Prostate gland (tissue), 2 donors: ENCODE data around the gene MED13. TPM values are rescaled to one million over a fixed set of nuclear protein-coding genes. Genes with fewer than 3 reads are reported as not detected.
"Not testable (repeated sequence)": the region's sequence is repeated elsewhere in the genome, so short reads cannot be mapped to it uniquely, and the experiment has no call there.

Experiments
- DNase-seq: peaks from one replicate; pipeline ENCODE4 v3.0.0-alpha.2; 2019; ENCODE audit warnings: low spot score
- H3K27ac ChIP-seq, 2 donors: fragments of 200-600 bp; sonication (generic); 2 replicates each; pipeline ENCODE4 v1.5.1; 2017 to 2019
- H3K27me3 ChIP-seq: fragments of 200-600 bp; sonication (generic); replicated peaks from 2 replicates; pipeline ENCODE4 v1.5.1; 2019; ENCODE audit not compliant: insufficient read depth
- H3K36me3 ChIP-seq, 2 donors: fragments of 200-600 bp; sonication (generic); 1 replicate in 1 of 2; 2 replicates in 1 of 2; pipeline versions ENCODE4 v1.5.1 to v1.8.1; 2017 to 2019
- H3K4me1 ChIP-seq: fragments of 200-600 bp; sonication (generic); replicated peaks from 2 replicates; pipeline ENCODE4 v1.5.1; 2019
- H3K4me3 ChIP-seq, 2 donors: fragments of 200-600 bp; sonication (generic); 2 replicates each; pipeline ENCODE4 v1.5.1; 2017 to 2019
- H3K9me3 ChIP-seq: fragments of 200-600 bp; sonication (generic); 2 replicates; pipeline ENCODE4 v1.5.1; 2017
- CTCF ChIP-seq, 4 experiments: fragments of 200-600 bp in 2 of 4; fragments of 450-650 bp in 2 of 4; sonication (generic) in 2 of 4; IDR thresholded peaks; 1 replicate in 3 of 4; 2 replicates in 1 of 4; pipeline ENCODE4 v1.5.1; 2016 to 2019; ENCODE audit warnings: antibody characterized with exemption in 4 of 4, mild to moderate bottlenecking in 2 of 4, moderate library complexity in 2 of 4
- POLR2A ChIP-seq: fragments of 450-650 bp; IDR thresholded peaks from one replicate; pipeline ENCODE4 v1.6.1; 2016; ENCODE audit warnings: antibody characterized with exemption, mild to moderate bottlenecking
- POLR2AphosphoS5 ChIP-seq: sonication (generic); formaldehyde crosslinking; IDR thresholded peaks from one replicate; pipeline ENCODE4 v1.6.1; 2017; ENCODE audit warnings: antibody characterized with exemption
- WGBS: methylation state at CpG from one replicate; pipeline ENCODE4 v1.1.5; 2018; 5-methylcytosine and 5-hydroxymethylcytosine counted together
- intact Hi-C: fragments of 100-400 bp; cut with DNase I; formaldehyde crosslinking; loops from one replicate; pipeline ENCODE4 v1.14.2; 2022
- total RNA-seq, 2 donors: library from RNA; depleted of rRNA; stranded (reverse); fragments of >200 nt; gene quantifications; one replicate each; pipeline ENCODE4 v1.1.0, GENCODE V29; 2016

The MED13 gene
- total RNA-seq, 2 donors from 2014 or later, result 45.4 to 72.1 TPM

GRCh38 chr17:62009220-62009619 is 55.9 kb downstream of the MED13 start:
- intact Hi-C loops, result no loop called here
- H3K9me3 ChIP-seq, result no peaks in the 10 kb centered on the region
- H3K27ac ChIP-seq, result no peak overlapping the region
- no peak overlapping the region for H3K4me3 ChIP-seq
- no peaks in the 10 kb centered on the region for H3K36me3 ChIP-seq
- H3K27me3 ChIP-seq, result no peaks in the 10 kb centered on the region
- no peaks in the 10 kb centered on the region for H3K4me1 ChIP-seq
- WGBS, result 73% methylated on average over 1 of the region's 1 CpG
- TF ChIP-seq CTCF (IDR thresholded peaks at IDR 0.05), result no peak
- TF ChIP-seq POLR2A, result no peak
- TF ChIP-seq POLR2AphosphoS5, result no peak
- no peak for DNase-seq

DNA sequence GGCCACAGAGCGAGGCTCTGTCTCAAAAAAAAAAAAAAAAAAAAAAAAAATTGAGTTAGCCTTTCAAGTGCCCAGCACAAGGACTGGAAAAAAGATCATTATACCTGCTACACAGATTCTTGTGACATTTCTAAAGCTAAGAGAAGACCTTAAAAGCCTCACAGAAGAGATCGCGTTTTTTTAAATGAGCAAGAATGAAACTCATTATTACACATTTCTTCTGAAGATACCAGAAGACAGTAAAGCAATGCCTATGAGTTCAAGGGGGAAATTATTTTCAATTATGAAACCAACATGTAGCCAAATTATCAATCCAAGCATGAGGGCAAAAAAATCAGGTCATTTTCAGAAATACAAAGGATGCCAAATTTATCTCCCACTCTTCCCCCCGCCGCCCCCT is 56.8 kb downstream of the MED13 start:
- Histone ChIP-seq H3K27me3 (no peaks in the 10 kb centered on the region), H3K36me3 (no peaks in the 10 kb centered on the region), H3K4me3 (no peak overlapping the region), H3K4me1 (no peaks in the 10 kb centered on the region), H3K9me3 (no peaks in the 10 kb centered on the region), H3K27ac (no peak overlapping the region)
- intact Hi-C loops, result no loop called here
- DNase-seq, result no peak
- 90% methylated on average over 5 of the region's 5 CpGs for WGBS
- TF ChIP-seq POLR2A (no peak), POLR2AphosphoS5 (no peak), CTCF (IDR thresholded peaks at IDR 0.05) (no peak)

- no peak overlapping the region for H3K4me3 ChIP-seq
Measured at GRCh38 chr17:62004388-62004787, 60.7 kb downstream of the MED13 start.

GRCh38 chr17:62003141-62003540 is 61.9 kb downstream of the MED13 start:
- DNase-seq, H3K4me1 ChIP-seq, H3K9me3 ChIP-seq, H3K27ac ChIP-seq, H3K36me3 ChIP-seq, H3K27me3 ChIP-seq, intact Hi-C loops, H3K4me3 ChIP-seq: not testable (repeated sequence)
- 89% methylated on average over 3 of the region's 3 CpGs for WGBS

More at GRCh38 chr17:62004388-62004787, 60.7 kb downstream of the MED13 start:
- intact Hi-C loops, result no loop called here
- Histone ChIP-seq H3K9me3 (no peaks in the 10 kb centered on the region), H3K27ac (no peak overlapping the region), H3K36me3 (no peaks in the 10 kb centered on the region), H3K4me1 (no peaks in the 10 kb centered on the region), H3K27me3 (no peaks in the 10 kb centered on the region)
- TF ChIP-seq CTCF (IDR thresholded peaks at IDR 0.05) (no peak), POLR2AphosphoS5 (no peak), POLR2A (no peak)
- DNase-seq, result no peak

- DNase-seq, result no peak
- 95% methylated on average over 2 of the region's 2 CpGs for WGBS
- peaks cover 6% of the 10 kb centered on the region for H3K4me1 ChIP-seq
Measured at GRCh38 chr17:62001105-62001504, 64.0 kb downstream of the MED13 start.

More at GRCh38 chr17:62001105-62001504, 64.0 kb downstream of the MED13 start:
- intact Hi-C loops, result no loop called here
- no peak overlapping the region for H3K27ac ChIP-seq
- no peaks in the 10 kb centered on the region for H3K9me3 ChIP-seq
- no peaks in the 10 kb centered on the region for H3K27me3 ChIP-seq
- no peaks in the 10 kb centered on the region for H3K36me3 ChIP-seq
- TF ChIP-seq POLR2AphosphoS5 (no peak), CTCF (IDR thresholded peaks at IDR 0.05) (no peak), POLR2A (no peak)
- H3K4me3 ChIP-seq, result no peak overlapping the region
